ENCODE results near the gene POLDIP3.
"Not testable (repeated sequence)": the region's sequence is repeated elsewhere in the genome, so short reads cannot be mapped to it uniquely, and the experiment has no call there.

DNA sequence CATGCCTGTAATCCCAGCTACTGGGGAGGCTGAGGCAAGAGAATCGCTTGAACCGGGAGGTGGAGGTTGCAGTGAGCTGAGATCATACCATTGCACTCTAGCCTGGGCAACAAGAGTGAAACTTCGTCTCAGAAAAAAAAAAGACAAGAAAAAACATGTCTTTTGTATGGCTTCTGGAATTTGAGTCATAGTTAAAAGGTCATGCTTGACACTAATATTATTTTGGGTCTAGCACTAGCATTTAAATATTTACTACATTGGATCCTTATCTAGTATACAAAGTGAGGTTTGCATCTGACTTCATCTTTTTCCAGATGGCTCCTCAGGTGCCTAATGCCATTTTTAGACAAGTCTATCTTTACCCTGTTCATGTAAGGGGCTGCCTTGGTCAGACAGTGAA, 50.7 kb downstream of the POLDIP3 start:
- TF ChIP-seq, protein P1, sequence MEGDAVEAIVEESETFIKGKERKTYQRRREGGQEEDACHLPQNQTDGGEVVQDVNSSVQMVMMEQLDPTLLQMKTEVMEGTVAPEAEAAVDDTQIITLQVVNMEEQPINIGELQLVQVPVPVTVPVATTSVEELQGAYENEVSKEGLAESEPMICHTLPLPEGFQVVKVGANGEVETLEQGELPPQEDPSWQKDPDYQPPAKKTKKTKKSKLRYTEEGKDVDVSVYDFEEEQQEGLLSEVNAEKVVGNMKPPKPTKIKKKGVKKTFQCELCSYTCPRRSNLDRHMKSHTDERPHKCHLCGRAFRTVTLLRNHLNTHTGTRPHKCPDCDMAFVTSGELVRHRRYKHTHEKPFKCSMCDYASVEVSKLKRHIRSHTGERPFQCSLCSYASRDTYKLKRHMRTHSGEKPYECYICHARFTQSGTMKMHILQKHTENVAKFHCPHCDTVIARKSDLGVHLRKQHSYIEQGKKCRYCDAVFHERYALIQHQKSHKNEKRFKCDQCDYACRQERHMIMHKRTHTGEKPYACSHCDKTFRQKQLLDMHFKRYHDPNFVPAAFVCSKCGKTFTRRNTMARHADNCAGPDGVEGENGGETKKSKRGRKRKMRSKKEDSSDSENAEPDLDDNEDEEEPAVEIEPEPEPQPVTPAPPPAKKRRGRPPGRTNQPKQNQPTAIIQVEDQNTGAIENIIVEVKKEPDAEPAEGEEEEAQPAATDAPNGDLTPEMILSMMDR (IDR thresholded peaks at IDR 0.05): not testable (repeated sequence)
- not testable (repeated sequence) for TF ChIP-seq POLR2AphosphoS5 (IDR thresholded peaks at IDR 0.05)

All from suprapubic skin (tissue), 3 donors.